ENCODE measurements around the gene RIPOR2.

GRCh38 chr6:24969343-24969860 is 33.6 kb upstream of the RIPOR2 start:
- TF ChIP-seq CTCF (IDR thresholded peaks at IDR 0.05) (no peak), POLR2A (IDR thresholded peaks at IDR 0.05) (no peak)
